ENCODE data around the gene TAB2. TPM values are rescaled to one million over a fixed set of nuclear protein-coding genes. Genes with fewer than 3 reads are reported as not detected.
A peak's percentile ranks its signal among the peaks of the same experiment; 100 is the strongest.

The TAB2 gene
- total and polyA plus RNA-seq, 9 of the 15 experiments (the other 6 are each of a cell fraction or from before 2014, with no cell fraction given), result 9.1 to 38.3 (median 18.6) TPM

DNA sequence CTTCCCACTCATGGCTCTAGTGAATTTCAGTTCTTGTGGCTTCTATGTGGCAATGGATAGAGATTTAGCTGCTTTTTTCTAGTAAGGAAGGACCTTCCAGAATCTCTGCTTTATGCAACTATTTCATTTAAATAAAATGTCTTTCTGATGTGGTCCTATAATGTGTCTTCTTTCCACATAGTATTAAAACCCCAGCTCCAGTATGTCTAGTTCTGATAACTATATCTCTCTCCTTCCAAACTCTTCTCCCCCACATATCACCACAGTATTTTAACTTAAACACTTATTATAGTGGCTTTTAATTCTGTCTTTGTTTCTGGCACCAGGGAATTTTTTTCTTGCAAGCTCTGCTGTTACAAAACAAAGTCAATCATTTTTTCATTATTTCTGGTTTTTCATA is 41.9 kb downstream of the TAB2 start (continued):
- TF ChIP-seq, protein P1, sequence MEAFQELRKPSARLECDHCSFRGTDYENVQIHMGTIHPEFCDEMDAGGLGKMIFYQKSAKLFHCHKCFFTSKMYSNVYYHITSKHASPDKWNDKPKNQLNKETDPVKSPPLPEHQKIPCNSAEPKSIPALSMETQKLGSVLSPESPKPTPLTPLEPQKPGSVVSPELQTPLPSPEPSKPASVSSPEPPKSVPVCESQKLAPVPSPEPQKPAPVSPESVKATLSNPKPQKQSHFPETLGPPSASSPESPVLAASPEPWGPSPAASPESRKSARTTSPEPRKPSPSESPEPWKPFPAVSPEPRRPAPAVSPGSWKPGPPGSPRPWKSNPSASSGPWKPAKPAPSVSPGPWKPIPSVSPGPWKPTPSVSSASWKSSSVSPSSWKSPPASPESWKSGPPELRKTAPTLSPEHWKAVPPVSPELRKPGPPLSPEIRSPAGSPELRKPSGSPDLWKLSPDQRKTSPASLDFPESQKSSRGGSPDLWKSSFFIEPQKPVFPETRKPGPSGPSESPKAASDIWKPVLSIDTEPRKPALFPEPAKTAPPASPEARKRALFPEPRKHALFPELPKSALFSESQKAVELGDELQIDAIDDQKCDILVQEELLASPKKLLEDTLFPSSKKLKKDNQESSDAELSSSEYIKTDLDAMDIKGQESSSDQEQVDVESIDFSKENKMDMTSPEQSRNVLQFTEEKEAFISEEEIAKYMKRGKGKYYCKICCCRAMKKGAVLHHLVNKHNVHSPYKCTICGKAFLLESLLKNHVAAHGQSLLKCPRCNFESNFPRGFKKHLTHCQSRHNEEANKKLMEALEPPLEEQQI (IDR thresholded peaks at IDR 0.05), result 0 out of 2 replicates have a peak, but pooled peaks have one; percentile 26
- TF ChIP-seq GATA2 (CRISPR knock-in tag; IDR thresholded peaks at IDR 0.05), result peak; percentile 31; the same call in 1 of the 2 replicates
- TF ChIP-seq SOX6 (IDR thresholded peaks at IDR 0.05), result peak; percentile 87
- TF ChIP-seq, protein P2, sequence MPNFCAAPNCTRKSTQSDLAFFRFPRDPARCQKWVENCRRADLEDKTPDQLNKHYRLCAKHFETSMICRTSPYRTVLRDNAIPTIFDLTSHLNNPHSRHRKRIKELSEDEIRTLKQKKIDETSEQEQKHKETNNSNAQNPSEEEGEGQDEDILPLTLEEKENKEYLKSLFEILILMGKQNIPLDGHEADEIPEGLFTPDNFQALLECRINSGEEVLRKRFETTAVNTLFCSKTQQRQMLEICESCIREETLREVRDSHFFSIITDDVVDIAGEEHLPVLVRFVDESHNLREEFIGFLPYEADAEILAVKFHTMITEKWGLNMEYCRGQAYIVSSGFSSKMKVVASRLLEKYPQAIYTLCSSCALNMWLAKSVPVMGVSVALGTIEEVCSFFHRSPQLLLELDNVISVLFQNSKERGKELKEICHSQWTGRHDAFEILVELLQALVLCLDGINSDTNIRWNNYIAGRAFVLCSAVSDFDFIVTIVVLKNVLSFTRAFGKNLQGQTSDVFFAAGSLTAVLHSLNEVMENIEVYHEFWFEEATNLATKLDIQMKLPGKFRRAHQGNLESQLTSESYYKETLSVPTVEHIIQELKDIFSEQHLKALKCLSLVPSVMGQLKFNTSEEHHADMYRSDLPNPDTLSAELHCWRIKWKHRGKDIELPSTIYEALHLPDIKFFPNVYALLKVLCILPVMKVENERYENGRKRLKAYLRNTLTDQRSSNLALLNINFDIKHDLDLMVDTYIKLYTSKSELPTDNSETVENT (CRISPR knock-in tag; IDR thresholded peaks at IDR 0.05), result no peak

DNA sequence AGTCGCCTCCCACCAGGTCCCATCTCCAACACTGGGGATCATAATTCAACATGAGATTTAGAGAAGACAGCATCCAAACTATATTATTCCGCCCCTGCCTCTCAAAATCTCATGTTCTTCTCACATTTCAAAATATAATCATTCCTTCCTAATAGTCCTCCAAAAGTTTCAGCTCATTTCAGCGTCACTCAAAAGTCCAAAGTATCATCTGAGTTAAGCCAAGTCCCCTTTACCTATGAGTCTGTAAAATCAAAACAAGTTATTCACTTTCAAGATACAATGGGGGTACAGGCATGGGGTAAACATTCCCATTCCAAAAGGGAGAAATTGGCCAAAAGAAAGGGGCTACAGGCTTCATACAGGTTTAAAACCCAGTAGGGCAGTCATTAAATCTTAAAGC is 43.0 kb downstream of the TAB2 start:
- intact Hi-C loops (cut with micrococcal nuclease), result no loop called here
- Histone ChIP-seq H3K9me3 (replicated peaks; ENCODE audit: control insufficient read depth, insufficient read depth, low read depth, low read length) (no peaks in the 10 kb centered on the region), H3K4me1 (replicated peaks in 1 of 2; ENCODE audit: control insufficient read depth in 2 of 2, insufficient read depth in 2 of 2, low read length in 2 of 2) (peaks cover 6 to 20% of the 10 kb centered on the region in 2 experiments; a peak in 4 of 5 replicates), H3K9ac (ENCODE audit: insufficient read depth in 1 of 2, low read depth in 2 of 2, low read length in 2 of 2) (no peak overlapping the region), H2AFZ (ENCODE audit: low read depth, low read length) (no peak overlapping the region), H3K36me3 (ENCODE audit: control insufficient read depth, insufficient read depth, low read length) (no peaks in the 10 kb centered on the region), H3K27me3 (ENCODE audit: control insufficient read depth in 2 of 2, insufficient read depth in 2 of 2, low read length in 2 of 2) (no peaks in the 10 kb centered on the region), H3K4me3 (no peak overlapping the region), H3K9me1 (ENCODE audit: control insufficient read depth, insufficient read depth, low read length) (no peaks in the 10 kb centered on the region), H4K20me1 (replicated peaks; ENCODE audit: control insufficient read depth, insufficient read depth, low read length) (0 out of 2 replicates have a peak, but pooled peaks cover 5% of the 10 kb centered on the region), H3K4me2 (ENCODE audit: insufficient read depth, low read length) (no peak overlapping the region), H3K27ac (ENCODE audit: extremely low read depth, low read depth, low read length) (no peak overlapping the region), H3K79me2 (ENCODE audit: control insufficient read depth, insufficient read depth, low read length) (peaks cover 81% of the 10 kb centered on the region)
- WGBS (ENCODE audit: insufficient coverage, low coverage, missing lambda C conversion rate), result 88% methylated on average over 3 of the region's 3 CpGs
- FAIRE-seq (no peak), DNase-seq (ENCODE audit: extremely low read depth in 1 of 4, low spot score in 3 of 4) (no peak), ATAC-seq (no peak)
- TF ChIP-seq TFAM (CRISPR knock-in tag; conservative IDR thresholded peaks at IDR 0.05), result no peak
- TF ChIP-seq ZBTB5 (IDR thresholded peaks at IDR 0.05), result no peak
- no peak for TF ChIP-seq BRF2 (IDR thresholded peaks at IDR 0.05; ENCODE audit: borderline replicate concordance, insufficient read depth, insufficient read length)
- CTCF ChIA-PET (ENCODE audit: low intra/inter-chr PET ratio), result no interaction called here
- POLR2A ChIA-PET, result interaction anchor here (0.5 to 1.5 kb wide), 2 partner anchors 23 to 824 kb away, joined by 3 to 4 read pairs; no protein-coding TSS in a partner anchor
- in situ Hi-C loops (cut with MboI), result no loop called here
- BruUV-seq (replicated peaks), result no TSS peak
